IMR-90 (cell line): ENCODE measurements around the gene COMMD1. TPM values are rescaled to one million over a fixed set of nuclear protein-coding genes. Genes with fewer than 3 reads are reported as not detected.

Experiments used
- ATAC-seq: fragments of 200-7000 bp; cut with Tn5 transposase; 2 replicates; pipeline ENCODE4 v1.9.1; 2020; ENCODE audit warnings: low read depth, mild to moderate bottlenecking, moderate library complexity
- BruUV-seq: library from RNA; stranded (reverse); fragments of 400-500 nt; replicated peaks from 2 replicates; lab custom pipeline; 2021; lab: Mats Ljungman, UMichigan
- CTCF ChIA-PET: fragments of 300-600 bp; formaldehyde crosslinking; extraction: SDS; loops from one replicate; lab custom pipeline; 2021; ENCODE audit warnings: antibody characterized with exemption; lab: Yijun Ruan, JAX
- POLR2A ChIA-PET: fragments of 300-600 bp; sonication (Branson Sonifier 250); formaldehyde crosslinking; loops from one replicate; lab custom pipeline; 2022; ENCODE audit warnings: antibody characterized with exemption; ENCODE audit not compliant: unreplicated experiment; lab: Charles Lee
- DNase-seq: peaks from one replicate; pipeline ENCODE4 v3.0.0; 2013
- H2AFZ ChIP-seq: replicated peaks from 2 replicates; pipeline ENCODE3; 2013; ENCODE audit warnings: low read length, mild to moderate bottlenecking; ENCODE audit not compliant: poor library complexity
- H2AK5ac ChIP-seq: 2 replicates; pipeline ENCODE4 v1.6.1; 2013; ENCODE audit warnings: low read depth, low read length, inconsistent platforms
- H2AK9ac ChIP-seq: replicated peaks from 2 replicates; pipeline ENCODE3; 2013; ENCODE audit warnings: mild to moderate bottlenecking, low read depth, low read length, moderate library complexity; ENCODE audit not compliant: poor library complexity
- H2BK120ac ChIP-seq: 2 replicates; pipeline ENCODE4 v1.6.1; 2013; ENCODE audit warnings: low read depth, low read length, inconsistent platforms
- H2BK15ac ChIP-seq: 3 replicates; pipeline ENCODE4 v1.6.1; 2013; ENCODE audit warnings: low read depth, low read length, inconsistent platforms
- H2BK20ac ChIP-seq: 2 replicates; pipeline ENCODE4 v1.6.1; 2013; ENCODE audit warnings: low read depth, mild to moderate bottlenecking, inconsistent platforms, low read length, moderate library complexity
- H2BK5ac ChIP-seq: 2 replicates; pipeline ENCODE4 v1.6.1; 2013; ENCODE audit warnings: mild to moderate bottlenecking, low read depth, low read length, inconsistent platforms; ENCODE audit not compliant: poor library complexity, severe bottlenecking
- H3K14ac ChIP-seq: replicated peaks from 2 replicates; pipeline ENCODE4 v1.6.1; 2013; ENCODE audit warnings: low read depth, low read length, inconsistent platforms
- H3K18ac ChIP-seq: 2 replicates; pipeline ENCODE4 v1.6.1; 2013; ENCODE audit warnings: low read depth, low read length, control low read depth
- H3K23ac ChIP-seq: 2 replicates; pipeline ENCODE4 v1.6.1; 2013; ENCODE audit warnings: low read depth, low read length, inconsistent platforms
- H3K27ac ChIP-seq: 2 replicates; pipeline ENCODE4 v1.5.1; 2013; ENCODE audit warnings: mild to moderate bottlenecking, control low read depth, low read length; ENCODE audit not compliant: insufficient read depth
- H3K27me3 ChIP-seq: 2 replicates; pipeline ENCODE4 v1.6.1; 2013; ENCODE audit warnings: low read length; ENCODE audit not compliant: control insufficient read depth, insufficient read depth
- H3K36me3 ChIP-seq: 2 replicates; pipeline ENCODE4 v1.6.1; 2013; ENCODE audit warnings: low read length, mixed read lengths; ENCODE audit not compliant: control insufficient read depth, insufficient read depth
- H3K4ac ChIP-seq: 2 replicates; pipeline ENCODE4 v1.6.1; 2013; ENCODE audit warnings: low read depth, low read length, inconsistent platforms
- H3K4me1 ChIP-seq: 2 replicates; pipeline ENCODE4 v1.6.1; 2013; ENCODE audit warnings: low read length, mixed read lengths; ENCODE audit not compliant: control insufficient read depth, insufficient read depth
- H3K4me2 ChIP-seq: 2 replicates; pipeline ENCODE4 v1.6.1; 2013; ENCODE audit warnings: low read depth, mild to moderate bottlenecking, control low read depth, low read length, moderate library complexity
- H3K4me3 ChIP-seq: 2 replicates; pipeline ENCODE4 v1.5.1; 2013; ENCODE audit warnings: low read depth, mild to moderate bottlenecking, control low read depth, low read length, moderate library complexity; ENCODE audit not compliant: insufficient read depth
- H3K56ac ChIP-seq: 2 replicates; pipeline ENCODE4 v1.6.1; 2013; ENCODE audit warnings: low read length, inconsistent platforms; ENCODE audit not compliant: insufficient read depth; ENCODE audit errors: extremely low read depth
- H3K79me1 ChIP-seq, 2 experiments: 2 replicates each; pipeline ENCODE4 v1.6.1; 2013; ENCODE audit warnings: low read length in 2 of 2, inconsistent platforms in 1 of 2, low read depth in 1 of 2
- H3K9ac ChIP-seq: 2 replicates; pipeline ENCODE4 v1.6.1; 2013; ENCODE audit warnings: low read depth, low read length, control low read depth
- H3K9me1 ChIP-seq: 2 replicates; pipeline ENCODE4 v1.6.1; 2013; ENCODE audit warnings: low read length, inconsistent platforms; ENCODE audit not compliant: insufficient read depth
- H3K9me3 ChIP-seq: 2 replicates; pipeline ENCODE4 v1.6.1; 2013; ENCODE audit warnings: low read length; ENCODE audit not compliant: control insufficient read depth, insufficient read depth
- H4K20me1 ChIP-seq: 2 replicates; pipeline ENCODE4 v1.6.1; 2013; ENCODE audit warnings: low read length, inconsistent platforms; ENCODE audit not compliant: insufficient read depth
- H4K5ac ChIP-seq: 2 replicates; pipeline ENCODE4 v1.6.1; 2013; ENCODE audit warnings: mild to moderate bottlenecking, low read depth, low read length, control low read depth
- H4K8ac ChIP-seq, 2 experiments: 2 replicates each; pipeline ENCODE4 v1.6.1; 2013; ENCODE audit warnings: low read depth in 2 of 2, low read length in 2 of 2, control low read depth in 1 of 2, inconsistent platforms in 1 of 2
- H4K91ac ChIP-seq: 2 replicates; pipeline ENCODE4 v1.6.1; 2013; ENCODE audit warnings: low read depth, low read length, inconsistent platforms; ENCODE audit not compliant: insufficient read depth
- RCOR1 ChIP-seq: IDR thresholded peaks from 2 replicates; pipeline ENCODE4 v1.6.1; 2012; ENCODE audit warnings: mild to moderate bottlenecking, low read length, improper control_type of control experiment; ENCODE audit not compliant: insufficient replicate concordance
- WGBS, 2 experiments: methylation state at CpG; one replicate each; pipeline versions ENCODE4 v1.1.5 to v1.1.7; 2013; ENCODE audit warnings: missing lambda C conversion rate in 2 of 2; ENCODE audit not compliant: insufficient read length in 1 of 2; ENCODE audit errors: extremely low coverage in 2 of 2; 5-methylcytosine and 5-hydroxymethylcytosine counted together
- dilution Hi-C: fragments of 300-500 bp; cut with HindIII; formaldehyde crosslinking; loops from one replicate; pipeline ENCODE4 v1.14.3; 2018; ENCODE audit warnings: low sequenced_read_pairs; ENCODE audit not compliant: unreplicated experiment
- in situ Hi-C: fragments of 300-500 bp; cut with MboI; formaldehyde crosslinking; loops from 3 replicates; pipeline ENCODE4 v1.14.3; 2019; ENCODE audit warnings: low sequenced_read_pairs, inconsistent platforms, mixed read lengths
- intact Hi-C: fragments of 100-400 bp; cut with micrococcal nuclease; formaldehyde crosslinking; loops from 2 replicates; pipeline ENCODE4 v1.10.0; 2022
- polyA plus RNA-seq, 3 experiments: library from polyadenylated mRNA; depleted of rRNA; stranded (reverse); fragments of >200 nt; gene quantifications; 2 replicates each; pipeline ENCODE4 v1.2.3, GENCODE V29; 2012; ENCODE audit warnings: low replicate concordance in 1 of 3
- total RNA-seq: library from RNA; depleted of rRNA; stranded (reverse); fragments of >200 nt; gene quantifications from 2 replicates; pipeline ENCODE4 v1.2.3, GENCODE V29; 2012

The COMMD1 gene
- total and polyA plus RNA-seq, 2 of the 4 experiments (the other 2 are of a cell fraction) = 42.8 to 60.4 TPM

GRCh38 chr2:62042400-62042799, 136.9 kb downstream of the COMMD1 start:
- H3K4me2 ChIP-seq = no peak overlapping the region
- peaks cover 2% of the 10 kb centered on the region; the same call in 1 of the 2 replicates for H3K9me3 ChIP-seq
- no peak overlapping the region for H3K27ac ChIP-seq
- no peak overlapping the region for H3K14ac ChIP-seq
- H3K23ac ChIP-seq = no peak overlapping the region
- H2BK120ac ChIP-seq = no peak overlapping the region
- dilution Hi-C loops (no loop called here), intact Hi-C loops (no loop called here), in situ Hi-C loops (no loop called here)
- H4K20me1 ChIP-seq = no peaks in the 10 kb centered on the region
- H3K18ac ChIP-seq = no peak overlapping the region
- POLR2A ChIA-PET = no interaction called here
- CTCF ChIA-PET = interaction anchor here (0.5 kb wide), 1 partner anchor 27 kb away, joined by 3 read pairs; no protein-coding TSS in a partner anchor
- no peaks in the 10 kb centered on the region for H3K9me1 ChIP-seq
- TF ChIP-seq RCOR1 = no peak
- H4K91ac ChIP-seq = no peak overlapping the region
- WGBS, 2 experiments = no CpG with 5 or more reads among the region's 30 CpGs
- H3K36me3 ChIP-seq = no peaks in the 10 kb centered on the region
- H4K8ac ChIP-seq = no peak overlapping the region
- H2BK15ac ChIP-seq = no peak overlapping the region
- H3K4me1 ChIP-seq = no peaks in the 10 kb centered on the region
- no peak overlapping the region for H3K9ac ChIP-seq
- H2AFZ ChIP-seq = no peak overlapping the region
- H3K4me3 ChIP-seq = no peak overlapping the region
- no peaks in the 10 kb centered on the region for H3K79me1 ChIP-seq
- BruUV-seq = no TSS peak
- H2BK20ac ChIP-seq = no peak overlapping the region
- no peak overlapping the region for H2AK9ac ChIP-seq
- DNase-seq (no peak), ATAC-seq (no peak)
- H3K56ac ChIP-seq = no peak overlapping the region
- H3K4ac ChIP-seq = no peak overlapping the region
- H2BK5ac ChIP-seq = no peak overlapping the region
- no peaks in the 10 kb centered on the region for H3K27me3 ChIP-seq
- no peak overlapping the region for H4K5ac ChIP-seq
- H2AK5ac ChIP-seq = no peak overlapping the region
